Measurements from ENCODE around the gene ANKDD1A.

- TF ChIP-seq SIN3A (IDR thresholded peaks at IDR 0.05; ENCODE audit: borderline replicate concordance, insufficient read depth, low read length) (no peak), POLR2AphosphoS5 (IDR thresholded peaks at IDR 0.05; ENCODE audit: low read depth, low read length) (no peak), REST (IDR thresholded peaks at IDR 0.05; ENCODE audit: insufficient read depth in 1 of 2, low read depth in 2 of 2, low read length in 2 of 2) (no peak), TAF1 (IDR thresholded peaks at IDR 0.05; ENCODE audit: borderline replicate concordance, insufficient read depth, low read length) (no peak)
These were observed 5.3 kb upstream of the ANKDD1A start for GRCh38 chr15:64906402-64906801.

Measured in PFSK-1 (cell line).